GM21367 (cell line): ENCODE measurements around the gene ITGAV.

Source experiments
- ATAC-seq: cut with Tn5 transposase; IDR thresholded peaks from one replicate; pipeline ENCODE4 v1.9.1; 2021; ENCODE audit not compliant: unreplicated experiment

ITGAV gene

GRCh38 chr2:186714611-186715010 is 124.8 kb downstream of the ITGAV start:
- ATAC-seq, result no peak

- no peak for ATAC-seq
Measured at GRCh38 chr2:186716004-186716403, 126.1 kb downstream of the ITGAV start.

DNA sequence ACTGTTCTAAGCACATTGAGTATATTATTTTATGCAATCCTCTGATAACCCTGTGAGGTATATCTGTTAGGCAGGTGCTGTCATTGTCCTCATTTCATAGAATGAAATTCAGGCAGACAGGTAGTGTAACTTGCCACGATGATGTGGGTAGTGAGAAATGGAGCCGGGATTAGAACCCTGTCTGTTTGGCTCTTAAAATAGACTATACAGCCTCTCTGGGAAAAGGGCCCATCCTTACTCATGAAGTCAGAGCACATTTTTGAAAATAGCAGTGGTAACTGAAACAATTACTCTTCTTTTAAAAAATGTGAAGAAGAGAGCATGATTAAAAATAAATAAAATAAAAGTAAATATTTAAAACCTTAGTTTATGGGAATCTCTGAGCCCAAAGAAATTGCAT is 127.0 kb downstream of the ITGAV start:
- no peak for ATAC-seq

- no peak for ATAC-seq
Measured at GRCh38 chr2:186717320-186718007, 127.6 kb downstream of the ITGAV start.

- no peak for ATAC-seq
Measured at GRCh38 chr2:186718122-186718521, 128.3 kb downstream of the ITGAV start.

GRCh38 chr2:186718903-186719302 is 129.0 kb downstream of the ITGAV start:
- no peak for ATAC-seq

DNA sequence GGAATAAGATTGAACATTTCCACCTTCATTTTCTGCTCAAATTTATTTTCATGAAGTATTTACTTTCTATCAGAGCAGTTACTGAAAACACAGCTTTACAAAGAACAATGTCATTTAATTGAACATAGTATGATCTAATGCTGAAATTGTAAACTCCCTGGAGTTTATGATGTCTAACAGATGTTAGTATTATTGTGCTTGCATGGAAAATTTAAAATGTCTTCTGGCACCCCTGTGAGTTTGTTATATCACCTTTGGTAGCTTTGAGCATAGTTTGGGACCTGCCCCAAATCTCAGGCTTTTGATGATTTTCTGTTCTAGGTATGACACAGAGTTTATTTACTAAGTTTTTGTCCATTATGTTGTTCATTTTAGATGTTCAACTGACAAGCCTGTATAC is 132.1 kb downstream of the ITGAV start:
- ATAC-seq, result no peak

DNA sequence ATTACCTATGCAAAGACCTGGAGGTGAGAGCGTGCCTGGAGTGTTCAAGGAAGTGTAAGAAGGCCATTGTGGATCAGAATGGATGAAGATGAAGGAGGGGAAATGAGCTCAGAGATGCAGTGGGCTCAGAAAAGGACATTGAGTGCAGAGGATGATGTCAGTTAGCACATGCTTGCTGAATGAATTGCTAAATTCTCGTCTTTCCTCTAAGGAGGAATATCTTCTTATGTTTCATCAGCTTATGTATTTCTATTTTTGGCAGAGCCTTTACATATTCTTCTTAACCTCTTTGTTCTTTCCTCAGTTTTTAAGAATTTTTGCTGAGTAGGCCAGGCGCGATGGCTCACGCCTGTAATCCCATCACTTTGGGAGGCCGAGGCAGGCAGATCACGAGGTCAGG is 134.9 kb downstream of the ITGAV start:
- ATAC-seq, result no peak

- ATAC-seq, result no peak
Measured at GRCh38 chr2:186725783-186726182, 135.9 kb downstream of the ITGAV start.

DNA sequence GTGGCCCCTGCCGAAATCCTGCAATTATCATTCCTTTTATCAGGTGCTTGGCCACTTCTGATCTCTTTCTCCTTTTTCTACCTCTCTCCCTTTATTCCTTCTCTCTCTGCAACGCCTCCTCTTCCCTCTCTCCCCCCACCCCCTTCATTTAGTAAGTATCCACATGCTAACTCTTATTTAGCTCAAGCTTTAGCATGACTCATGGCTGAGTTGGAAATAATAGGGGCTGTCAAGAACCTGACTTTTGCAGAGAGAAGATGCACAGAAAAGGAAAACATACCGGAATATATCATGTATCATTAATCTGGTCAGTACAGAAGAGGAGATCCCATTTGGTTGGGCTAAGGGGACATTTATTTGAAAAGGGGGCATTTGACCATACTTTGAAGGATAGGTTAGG is 137.1 kb downstream of the ITGAV start:
- ATAC-seq, result no peak

DNA sequence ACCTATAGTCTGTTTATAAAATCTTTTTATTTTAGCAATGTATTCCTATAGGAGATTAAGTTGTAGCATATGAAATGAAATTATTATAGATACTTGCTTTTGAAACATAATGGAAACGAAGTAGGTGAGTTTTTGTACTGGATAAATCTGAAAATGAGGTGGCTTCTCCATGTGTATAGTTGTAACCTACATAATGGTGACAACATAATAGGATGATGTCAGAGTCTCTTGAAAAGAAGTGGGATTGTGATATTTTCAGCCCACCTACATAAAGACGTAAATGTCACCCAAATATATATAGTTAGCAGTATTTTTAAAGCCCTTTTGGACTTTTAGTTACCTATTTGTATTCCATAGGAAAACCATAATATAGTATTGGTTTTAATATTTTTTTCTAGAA is 138.8 kb downstream of the ITGAV start:
- ATAC-seq, result no peak
